ENCODE results near the gene MUC22.

GRCh38 chr6:31063906-31064435, 53.7 kb downstream of the MUC22 start:
- TF ChIP-seq CTCF (IDR thresholded peaks at IDR 0.05; ENCODE audit: poor library complexity) (no peak), EZH2 (IDR thresholded peaks at IDR 0.05; ENCODE audit: borderline replicate concordance) (no peak), EZH2phosphoT487 (IDR thresholded peaks at IDR 0.05; ENCODE audit: low read depth, severe bottlenecking, unreplicated experiment) (no peak)
